HG02571 (cell line): ENCODE results near the gene CLRN1.
"Not testable (repeated sequence)": the region's sequence is repeated elsewhere in the genome, so short reads cannot be mapped to it uniquely, and the experiment has no call there.

Experiments
- ATAC-seq: cut with Tn5 transposase; IDR thresholded peaks from one replicate; pipeline ENCODE4 v1.9.1; 2021; ENCODE audit warnings: mild to moderate bottlenecking, moderate library complexity; ENCODE audit not compliant: unreplicated experiment

The CLRN1 gene

GRCh38 chr3:150972366-150973071 is at the start of gene CLRN1:
Gene CLRN1 (minus strand): TSS chr3:150972727. CDS start chr3:150972708, 19 bp downstream.
- ATAC-seq: no peak

- ATAC-seq: no peak
Observed at GRCh38 chr3:151016478-151016795, 43.9 kb upstream of the CLRN1 start.

- ATAC-seq: no peak
Observed at GRCh38 chr3:151015767-151016477, 43.4 kb upstream of the CLRN1 start.

- ATAC-seq: no peak
Observed at GRCh38 chr3:151015181-151015580, 42.7 kb upstream of the CLRN1 start.

GRCh38 chr3:151014501-151015018 is 42.0 kb upstream of the CLRN1 start:
- ATAC-seq: no peak

DNA sequence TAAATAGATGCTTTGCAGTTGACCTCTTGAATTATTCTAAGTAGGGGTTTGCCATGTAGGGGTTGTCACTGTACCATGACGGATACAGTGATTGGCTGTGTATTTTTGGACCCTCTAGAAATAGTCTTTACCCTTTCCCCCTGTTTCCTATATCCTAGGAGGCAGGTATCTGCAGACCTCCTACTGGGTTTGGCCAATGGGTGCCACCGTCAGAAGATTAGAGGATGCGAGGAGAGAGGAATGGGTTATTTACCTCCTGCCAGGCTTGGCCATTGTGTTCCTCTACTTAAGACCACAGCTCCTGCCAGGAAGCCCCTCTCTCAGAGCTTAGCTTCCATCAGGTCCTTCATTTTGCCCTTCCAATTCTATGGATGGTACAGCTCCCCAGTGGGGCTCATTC is 40.2 kb upstream of the CLRN1 start:
- ATAC-seq: no peak

- ATAC-seq: no peak
Observed at GRCh38 chr3:151011427-151011826, 38.9 kb upstream of the CLRN1 start.

DNA sequence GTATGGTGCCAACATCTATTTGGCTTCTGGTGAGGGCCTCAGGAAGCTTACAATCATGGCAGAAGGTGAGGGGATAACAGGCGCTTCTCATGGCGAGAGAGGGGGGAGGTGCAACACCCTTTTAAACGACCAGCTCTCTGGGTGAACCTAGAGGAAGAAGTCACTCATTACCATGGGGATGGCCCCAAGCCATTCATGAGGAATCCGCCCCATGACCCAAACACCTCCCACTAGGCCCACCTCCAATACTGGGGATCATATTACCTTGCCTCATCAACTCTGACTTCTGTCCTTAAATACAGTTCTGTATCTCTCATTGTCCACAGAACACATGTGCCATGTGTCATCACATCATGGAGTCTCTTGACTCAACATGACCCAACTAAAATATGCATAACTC is 37.5 kb upstream of the CLRN1 start:
- ATAC-seq: no peak

GRCh38 chr3:151009430-151009829 is 36.9 kb upstream of the CLRN1 start:
- ATAC-seq: no peak

- ATAC-seq: no peak
Observed at GRCh38 chr3:151008699-151009098, 36.2 kb upstream of the CLRN1 start.

DNA sequence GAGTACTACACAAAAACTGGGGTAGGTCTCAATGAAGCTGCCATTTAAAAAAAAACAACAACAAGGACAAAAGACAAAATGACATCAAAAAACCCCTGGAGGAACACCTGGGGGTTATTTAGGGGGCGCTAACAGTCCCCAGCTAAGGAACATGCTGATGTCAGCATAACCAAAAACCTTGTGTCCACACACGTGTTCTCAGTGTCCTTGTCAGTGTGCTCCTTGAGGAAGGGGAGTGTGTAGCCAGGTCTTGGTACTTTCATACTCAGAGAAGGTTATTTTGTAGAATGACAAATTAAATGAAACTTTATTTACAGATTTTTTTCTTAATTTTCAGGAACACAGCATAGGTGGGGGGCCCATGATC is 31.2 kb upstream of the CLRN1 start:
- no peak for ATAC-seq

- ATAC-seq: no peak
Observed at GRCh38 chr3:151003029-151003767, 30.7 kb upstream of the CLRN1 start.

GRCh38 chr3:151002003-151002981 is 29.8 kb upstream of the CLRN1 start:
- ATAC-seq: no peak

DNA sequence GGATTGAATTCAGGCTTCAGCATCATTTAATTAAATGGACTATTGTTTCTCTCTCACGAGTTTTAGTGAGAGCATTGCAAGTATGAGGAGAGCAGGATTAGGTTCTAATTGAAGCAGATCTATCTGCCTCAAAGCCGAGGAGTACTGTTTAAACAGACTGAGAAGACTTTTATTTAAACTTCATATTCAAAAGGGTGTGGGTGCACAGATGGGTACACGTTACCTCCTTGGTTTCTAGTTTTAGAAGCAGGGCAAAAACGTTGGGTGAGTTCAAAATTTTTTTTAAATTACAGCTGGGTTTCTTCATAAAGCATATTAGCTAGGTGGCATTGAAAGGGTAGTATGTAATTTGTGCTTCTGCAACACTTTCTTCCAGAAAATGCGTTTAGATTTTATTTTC is 26.5 kb upstream of the CLRN1 start:
- no peak for ATAC-seq

- ATAC-seq: no peak
Observed at GRCh38 chr3:150996731-150997130, 24.2 kb upstream of the CLRN1 start.

DNA sequence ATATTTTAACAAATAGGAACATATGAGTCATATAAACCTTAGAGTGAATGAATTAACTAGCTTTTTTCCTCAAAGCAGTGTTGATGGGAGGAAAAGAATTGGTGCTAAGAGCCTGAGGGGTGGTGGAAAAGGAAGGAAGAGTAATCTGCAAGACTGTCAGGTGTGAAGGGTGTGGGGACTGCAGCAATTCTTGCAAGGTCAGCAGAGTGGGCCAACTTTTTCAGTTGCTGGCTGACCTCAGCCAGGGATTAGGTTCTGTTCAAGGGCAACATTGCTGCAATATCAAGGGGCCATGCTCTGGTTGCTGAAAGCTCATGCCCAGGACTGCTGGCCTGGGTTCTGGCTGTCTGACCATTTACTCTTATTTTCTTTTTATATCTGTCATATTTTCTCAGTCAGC is 23.0 kb upstream of the CLRN1 start:
- ATAC-seq: no peak

DNA sequence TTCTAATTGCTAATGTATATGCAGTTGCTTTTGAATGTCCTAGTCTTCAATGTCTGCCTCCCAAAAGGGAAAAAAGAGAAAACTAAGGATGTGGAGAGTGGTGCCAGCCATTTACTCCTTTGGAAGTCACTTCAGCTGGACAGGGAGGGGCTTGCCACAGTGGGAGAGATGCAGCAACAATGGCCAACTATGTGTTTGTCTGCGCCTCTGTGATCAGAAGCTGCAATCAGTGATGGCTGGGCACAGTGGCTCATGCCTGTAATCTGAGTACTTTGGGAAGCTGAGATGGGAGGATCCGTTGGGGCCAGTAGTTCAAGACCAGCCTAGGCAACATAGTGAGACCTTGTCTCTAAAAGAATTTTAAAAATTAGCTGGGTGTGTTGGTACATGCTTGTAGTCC is 16.7 kb upstream of the CLRN1 start:
- ATAC-seq: no peak

DNA sequence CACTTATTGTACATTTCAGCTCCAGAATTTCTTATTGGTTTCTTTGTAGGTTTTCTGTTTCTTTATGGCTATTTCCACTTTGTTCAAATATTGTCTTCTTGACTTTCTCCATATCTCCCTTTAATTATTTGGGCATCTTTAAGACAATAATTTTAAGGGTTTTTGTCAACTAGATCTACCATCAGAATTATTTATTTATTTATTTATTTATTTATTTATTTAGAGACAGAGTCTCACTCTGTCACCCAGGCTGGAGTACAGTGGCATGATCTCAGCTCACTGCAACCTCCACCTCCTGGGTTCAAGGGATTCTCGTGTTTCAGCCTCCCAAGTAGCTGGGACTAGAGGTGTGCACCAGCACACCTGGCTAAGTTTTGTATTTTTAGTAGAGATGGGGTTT is 15.9 kb upstream of the CLRN1 start:
- not testable (repeated sequence) for ATAC-seq

- ATAC-seq: no peak
Observed at GRCh38 chr3:150985711-150986110, 13.2 kb upstream of the CLRN1 start.

- no peak for ATAC-seq
Observed at GRCh38 chr3:150984066-150984465, 11.5 kb upstream of the CLRN1 start.
